ENCODE data around the gene CERKL.

Gene CERKL

GRCh38 chr2:181683518-181684453 lies 26.9 kb upstream of the CERKL start:
- no peaks in the 10 kb centered on the region for H3K27me3 ChIP-seq (ENCODE audit: insufficient read depth, low read length)
- H3K4me2 ChIP-seq (ENCODE audit: low read length) = no peak overlapping the region
- no peak overlapping the region for H3K9ac ChIP-seq (ENCODE audit: low read length)

GRCh38 chr2:181682795-181683517 lies 26.1 kb upstream of the CERKL start:
- H4K20me1 ChIP-seq (ENCODE audit: insufficient read depth, low read length) = no peaks in the 10 kb centered on the region
- no peaks in the 10 kb centered on the region for H3K36me3 ChIP-seq (ENCODE audit: insufficient read depth, low read length)
- no peak overlapping the region for H3K4me3 ChIP-seq (ENCODE audit: low read depth, low read length, poor library complexity, severe bottlenecking)
- H3K27me3 ChIP-seq (ENCODE audit: insufficient read depth, low read length) = no peaks in the 10 kb centered on the region
- no peak overlapping the region for H3K27ac ChIP-seq (ENCODE audit: low read depth, low read length, poor library complexity, severe bottlenecking)
- H3K9me2 ChIP-seq (ENCODE audit: low read depth, low read length) = no peaks in the 10 kb centered on the region
- peaks cover 9% of the 10 kb centered on the region for H3K4me1 ChIP-seq (ENCODE audit: insufficient read depth, low read length, severe bottlenecking)
- TF ChIP-seq EZH2 (IDR thresholded peaks at IDR 0.05; ENCODE audit: borderline replicate concordance, low read length) (no peak), CTCF (IDR thresholded peaks at IDR 0.05; ENCODE audit: low read length) (no peak)
- H3F3A ChIP-seq (ENCODE audit: insufficient read depth, low read length) = no peaks in the 10 kb centered on the region
- no peak overlapping the region for H3K9ac ChIP-seq (ENCODE audit: low read length)
- no peak overlapping the region for H3K4me2 ChIP-seq (ENCODE audit: low read length)
- no peaks in the 10 kb centered on the region for H3K9me3 ChIP-seq (ENCODE audit: low read length)
- no peak overlapping the region for H2AFZ ChIP-seq (ENCODE audit: low read length)
- no peaks in the 10 kb centered on the region for H3K79me2 ChIP-seq (ENCODE audit: insufficient read depth, low read length)

More at GRCh38 chr2:181683518-181684453, 26.9 kb upstream of the CERKL start:
- no peaks in the 10 kb centered on the region for H3K36me3 ChIP-seq (ENCODE audit: insufficient read depth, low read length)
- H3K9me2 ChIP-seq (ENCODE audit: low read depth, low read length) = no peaks in the 10 kb centered on the region
- H3K27ac ChIP-seq (ENCODE audit: low read depth, low read length, poor library complexity, severe bottlenecking) = no peak overlapping the region
- H3K79me2 ChIP-seq (ENCODE audit: insufficient read depth, low read length) = no peaks in the 10 kb centered on the region
- H2AFZ ChIP-seq (ENCODE audit: low read length) = no peak overlapping the region
- H3F3A ChIP-seq (ENCODE audit: insufficient read depth, low read length) = no peaks in the 10 kb centered on the region
- H3K9me3 ChIP-seq (ENCODE audit: low read length) = no peaks in the 10 kb centered on the region
- H3K4me1 ChIP-seq (ENCODE audit: insufficient read depth, low read length, severe bottlenecking) = peaks cover 9% of the 10 kb centered on the region
- TF ChIP-seq EZH2 (IDR thresholded peaks at IDR 0.05; ENCODE audit: borderline replicate concordance, low read length) = no peak
- no peak for TF ChIP-seq CTCF (IDR thresholded peaks at IDR 0.05; ENCODE audit: low read length)
- H3K4me3 ChIP-seq (ENCODE audit: low read depth, low read length, poor library complexity, severe bottlenecking) = no peak overlapping the region
- H4K20me1 ChIP-seq (ENCODE audit: insufficient read depth, low read length) = no peaks in the 10 kb centered on the region

- no peak overlapping the region for H2AFZ ChIP-seq (ENCODE audit: low read length)
- no peak overlapping the region for H3K4me2 ChIP-seq (ENCODE audit: low read length)
- no peaks in the 10 kb centered on the region for H3K9me2 ChIP-seq (ENCODE audit: low read depth, low read length)
- no peaks in the 10 kb centered on the region for H3K27me3 ChIP-seq (ENCODE audit: insufficient read depth, low read length)
- H3K9me3 ChIP-seq (ENCODE audit: low read length) = no peaks in the 10 kb centered on the region
- H3K36me3 ChIP-seq (ENCODE audit: insufficient read depth, low read length) = no peaks in the 10 kb centered on the region
- no peak overlapping the region for H3K9ac ChIP-seq (ENCODE audit: low read length)
- H3K4me1 ChIP-seq (ENCODE audit: insufficient read depth, low read length, severe bottlenecking) = peaks cover 9% of the 10 kb centered on the region
- no peak overlapping the region for H3K27ac ChIP-seq (ENCODE audit: low read depth, low read length, poor library complexity, severe bottlenecking)
- H3K4me3 ChIP-seq (ENCODE audit: low read depth, low read length, poor library complexity, severe bottlenecking) = no peak overlapping the region
- H4K20me1 ChIP-seq (ENCODE audit: insufficient read depth, low read length) = no peaks in the 10 kb centered on the region
- no peaks in the 10 kb centered on the region for H3K79me2 ChIP-seq (ENCODE audit: insufficient read depth, low read length)
- TF ChIP-seq EZH2 (IDR thresholded peaks at IDR 0.05; ENCODE audit: borderline replicate concordance, low read length) (no peak), CTCF (IDR thresholded peaks at IDR 0.05; ENCODE audit: low read length) (no peak)
- no peaks in the 10 kb centered on the region for H3F3A ChIP-seq (ENCODE audit: insufficient read depth, low read length)
Measured at GRCh38 chr2:181682026-181682789, 25.3 kb upstream of the CERKL start.

Measured in OCI-LY1 (cell line).